Thyroid gland (tissue), 4 donors: ENCODE results near the gene CACNA1H.

Experiments used
- CTCF ChIP-seq, 6 experiments: fragments of 200-600 bp in 3 of 6; fragments of 450-650 bp in 3 of 6; sonication (generic) in 3 of 6; IDR thresholded peaks; one replicate each; pipeline ENCODE4 v1.5.1; 2016 to 2019; ENCODE audit warnings: antibody characterized with exemption in 6 of 6, mild to moderate bottlenecking in 2 of 6, inconsistent platforms in 1 of 6, moderate library complexity in 1 of 6
- POLR2A ChIP-seq, 2 donors: fragments of 450-650 bp; IDR thresholded peaks; one replicate each; pipeline ENCODE4 v1.6.1; 2017; ENCODE audit warnings: antibody characterized with exemption in 2 of 2, mild to moderate bottlenecking in 2 of 2, moderate library complexity in 1 of 2

- TF ChIP-seq CTCF (IDR thresholded peaks at IDR 0.05) = no peak
- no peak for TF ChIP-seq POLR2A (IDR thresholded peaks at IDR 0.05)
Observed at GRCh38 chr16:1143761-1144450, 9.0 kb upstream of the CACNA1H start.
